RCC 7860 (cell line): ENCODE measurements around the gene PRAMEF1.
"Not testable (repeated sequence)": the region's sequence is repeated elsewhere in the genome, so short reads cannot be mapped to it uniquely, and the experiment has no call there.

ENCODE experiments used
- DNase-seq: peaks from one replicate; pipeline ENCODE4 v3.0.0-alpha.2; 2015; ENCODE audit warnings: low spot score
- FAIRE-seq: peaks from 2 replicates; lab custom pipeline; 2012; peaks lifted over from hg19 to GRCh38; lab: Jason Lieb, UNC

Gene PRAMEF1

GRCh38 chr1:12775443-12775842 is 15.8 kb upstream of the PRAMEF1 start:
- no peak for FAIRE-seq
- no peak for DNase-seq

GRCh38 chr1:12776801-12777557 is 14.2 kb upstream of the PRAMEF1 start:
- FAIRE-seq (no peak), DNase-seq (no peak)

- DNase-seq, result no peak
- FAIRE-seq, result no peak
Observed at GRCh38 chr1:12778061-12778460, 13.1 kb upstream of the PRAMEF1 start.

DNA sequence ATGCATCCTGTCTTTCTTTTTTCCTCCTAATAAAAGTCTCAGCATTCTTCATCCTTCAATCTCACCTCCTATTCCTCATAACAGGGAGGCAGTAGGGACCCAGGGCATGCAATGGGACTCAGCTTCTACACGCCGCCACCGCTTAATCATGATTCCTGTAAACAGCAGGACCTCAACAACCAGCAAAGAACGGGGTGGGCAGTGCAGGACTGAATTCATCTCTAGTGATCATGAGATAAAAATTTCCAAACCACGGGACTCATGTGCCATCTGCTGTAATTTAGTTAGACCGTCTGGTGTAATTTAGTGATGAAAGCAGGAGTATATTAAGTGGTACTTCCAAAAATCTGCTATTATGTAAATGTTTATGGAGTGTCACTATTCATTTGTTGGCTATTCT is 12.3 kb upstream of the PRAMEF1 start:
- FAIRE-seq (no peak), DNase-seq (no peak)

DNA sequence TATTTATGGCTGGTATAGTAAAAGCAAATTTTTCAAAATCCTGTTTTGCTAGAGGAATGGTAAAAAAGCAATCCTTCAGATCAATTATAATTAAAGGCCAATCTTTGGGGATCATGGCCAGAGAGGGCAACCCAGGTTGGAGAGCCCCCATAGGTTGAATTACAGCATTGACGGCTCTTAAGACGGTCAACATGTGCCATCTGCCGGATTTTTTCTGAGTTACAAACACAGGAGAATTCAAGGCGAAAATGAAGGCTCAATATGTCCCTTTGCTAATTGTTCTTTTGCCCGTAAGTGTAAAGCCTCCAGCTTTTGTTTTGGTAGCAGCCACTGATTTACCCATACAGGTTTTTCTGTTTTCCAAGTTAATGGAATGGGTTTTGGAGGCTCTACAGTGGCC is 9.7 kb upstream of the PRAMEF1 start:
- DNase-seq, result not testable (repeated sequence)
- peak; percentile 28 for FAIRE-seq

GRCh38 chr1:12783783-12784182 is 7.4 kb upstream of the PRAMEF1 start:
- not testable (repeated sequence) for FAIRE-seq, DNase-seq

- FAIRE-seq, DNase-seq: not testable (repeated sequence)
Observed at GRCh38 chr1:12784729-12785128, 6.5 kb upstream of the PRAMEF1 start.

- DNase-seq (no peak), FAIRE-seq (no peak)
Observed at GRCh38 chr1:12798911-12799310, 7.7 kb downstream of the PRAMEF1 start.

DNA sequence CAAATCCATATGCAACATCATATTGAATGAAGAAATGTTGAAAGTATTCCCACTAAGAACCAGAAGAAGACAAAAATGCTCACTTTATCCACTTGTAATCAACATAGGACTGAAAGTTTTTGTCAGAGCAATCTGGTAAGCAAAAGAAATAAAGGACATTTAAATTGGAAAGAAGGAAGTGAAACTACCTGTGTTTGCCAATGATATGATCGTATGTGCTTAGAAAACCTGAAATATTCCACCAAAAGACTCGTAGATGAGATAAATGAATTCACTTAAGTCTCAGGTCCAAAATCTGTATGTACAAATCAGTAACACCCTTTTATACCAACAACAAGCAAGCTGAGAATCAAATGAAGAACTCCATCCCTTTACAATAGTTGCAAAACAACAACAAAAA is 8.5 kb downstream of the PRAMEF1 start:
- no peak for FAIRE-seq
- DNase-seq, result no peak

DNA sequence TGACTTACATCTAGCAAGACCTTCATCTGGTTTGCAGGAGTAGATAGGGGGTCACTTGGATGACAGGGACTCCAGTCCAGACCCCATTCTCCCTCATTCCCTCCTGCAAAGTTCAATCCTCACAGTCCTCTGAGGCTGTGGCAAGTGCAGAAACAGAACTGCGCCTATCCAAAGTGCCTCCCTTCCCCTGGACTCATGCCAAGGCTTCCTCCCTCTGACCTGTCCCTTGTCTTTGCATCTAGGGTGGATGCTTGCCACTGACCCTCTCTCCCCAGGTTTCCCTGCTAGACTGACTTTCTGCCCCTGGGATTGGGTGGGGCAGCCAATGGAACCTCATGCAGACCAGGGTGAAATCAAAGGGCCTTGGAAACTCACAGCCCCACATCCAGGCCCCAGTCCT is 18.7 kb downstream of the PRAMEF1 start:
- no peak for DNase-seq
- FAIRE-seq, result no peak

DNA sequence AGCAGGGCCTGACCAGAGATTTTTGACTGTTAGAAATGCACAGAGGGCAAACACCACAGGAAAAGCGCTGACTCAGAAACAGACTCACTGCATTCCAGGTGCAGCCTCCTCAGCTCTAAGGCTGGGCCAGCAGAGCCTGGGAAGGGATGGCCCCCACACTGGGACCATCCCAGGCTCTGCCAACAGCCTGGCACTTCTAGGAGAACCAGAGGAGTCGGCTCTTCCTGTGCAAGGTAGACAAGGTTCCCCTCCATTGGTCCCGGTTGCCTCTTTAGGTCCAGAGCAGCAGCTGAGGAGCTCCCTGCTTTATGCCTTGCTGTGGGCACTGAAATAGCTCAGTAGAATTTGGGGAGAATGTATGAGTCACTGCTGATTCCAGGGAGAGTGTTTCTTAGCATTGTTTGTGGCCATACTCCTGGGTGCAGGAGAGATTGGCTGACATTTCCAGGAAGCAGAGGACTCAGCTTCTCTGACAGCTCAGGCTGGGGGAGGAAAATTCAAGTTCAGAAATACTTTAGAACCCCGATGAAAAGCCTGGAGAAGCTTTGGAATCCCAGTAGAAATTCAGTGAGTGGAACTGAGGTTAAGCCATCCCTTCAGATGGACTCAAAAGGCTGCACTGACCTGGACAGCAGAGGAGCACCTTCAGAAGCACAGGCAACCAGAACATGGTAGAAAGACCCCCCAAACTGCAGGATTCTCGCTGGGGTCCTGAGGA is 19.7 kb downstream of the PRAMEF1 start:
- DNase-seq (no peak), FAIRE-seq (no peak)

DNA sequence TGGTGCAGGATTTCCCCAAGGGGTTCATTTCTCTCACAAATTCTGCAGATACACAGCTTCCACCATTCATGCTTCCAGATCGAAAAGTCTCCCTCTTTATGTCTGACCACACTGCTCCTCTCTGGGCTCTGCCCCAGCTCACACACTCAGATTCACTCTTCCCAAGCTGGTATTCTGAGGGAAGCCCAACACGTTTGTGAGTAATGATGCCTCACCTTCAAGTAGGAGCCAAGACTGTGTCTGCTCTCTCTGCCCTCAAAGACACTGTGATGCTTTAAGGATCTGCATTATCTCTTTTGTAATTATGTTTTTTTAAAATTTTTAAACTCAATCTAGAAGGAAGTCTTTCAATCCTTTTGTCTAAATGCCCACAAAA is 20.2 kb downstream of the PRAMEF1 start:
- FAIRE-seq (no peak), DNase-seq (no peak)

- DNase-seq, FAIRE-seq: not testable (repeated sequence)
Observed at GRCh38 chr1:12819061-12819460, 27.9 kb downstream of the PRAMEF1 start.

DNA sequence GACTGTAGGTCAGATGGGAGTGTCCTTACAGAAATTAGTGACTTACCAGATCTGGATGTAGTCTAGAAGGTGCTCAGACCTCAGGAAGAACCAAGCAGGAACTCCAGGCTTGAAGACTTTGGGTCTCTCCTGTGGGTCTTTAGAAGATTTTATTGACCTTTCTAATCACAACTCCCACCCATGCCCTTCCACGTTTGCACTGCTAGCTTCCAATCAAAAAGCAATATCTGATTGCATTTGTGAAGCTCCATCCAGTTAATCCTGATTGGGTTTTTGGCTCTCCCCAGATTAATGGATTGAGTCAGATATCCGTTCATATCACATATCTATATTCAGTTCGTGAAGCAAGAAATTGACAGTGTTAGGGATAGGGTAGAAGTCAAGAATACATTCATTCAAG is 40.1 kb downstream of the PRAMEF1 start, which contains the start of gene PRAMEF11:
Gene PRAMEF11, minus strand, starts transcription at position 101 of the 400 bp plus-strand sequence. CDS start 2,621 bp downstream, outside the sequence.
- FAIRE-seq, DNase-seq: not testable (repeated sequence)

DNA sequence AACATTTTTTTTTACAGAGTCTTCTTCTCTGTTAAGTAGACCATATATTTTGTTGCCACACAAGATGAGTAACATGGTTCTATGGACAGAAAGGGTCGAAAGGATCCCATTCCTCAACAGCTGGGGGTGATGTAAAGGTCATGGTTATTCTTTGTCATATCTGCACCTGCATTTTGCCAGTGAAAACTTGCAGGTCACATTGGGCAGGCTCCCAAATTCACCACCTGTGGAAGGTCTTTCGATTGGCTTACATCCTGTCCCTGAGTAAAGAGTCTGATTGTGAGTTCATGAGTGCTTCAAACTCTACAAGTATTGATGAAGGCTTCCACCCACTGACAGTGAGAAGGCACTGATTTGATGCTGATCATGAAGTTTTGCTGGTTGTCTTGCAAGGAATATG is 42.1 kb downstream of the PRAMEF1 start:
- not testable (repeated sequence) for FAIRE-seq

More for the DNA sequence above, 42.1 kb downstream of the PRAMEF1 start:
- not testable (repeated sequence) for DNase-seq
